GM21723 (cell line): ENCODE data around the gene OPN1MW2.
"Not testable (repeated sequence)": the region's sequence is repeated elsewhere in the genome, so short reads cannot be mapped to it uniquely, and the experiment has no call there.

Experiments used
- ATAC-seq: cut with Tn5 transposase; IDR thresholded peaks from one replicate; pipeline ENCODE4 v1.9.1; 2021; ENCODE audit warnings: mild to moderate bottlenecking, moderate library complexity; ENCODE audit not compliant: unreplicated experiment

The OPN1MW2 gene

GRCh38 chrX:154219456-154219855 is at the start of gene OPN1MW2:
Gene OPN1MW2, plus strand, starts transcription at chrX:154219756. Its CDS starts 60 bp downstream, at chrX:154219816.
- not testable (repeated sequence) for ATAC-seq

DNA sequence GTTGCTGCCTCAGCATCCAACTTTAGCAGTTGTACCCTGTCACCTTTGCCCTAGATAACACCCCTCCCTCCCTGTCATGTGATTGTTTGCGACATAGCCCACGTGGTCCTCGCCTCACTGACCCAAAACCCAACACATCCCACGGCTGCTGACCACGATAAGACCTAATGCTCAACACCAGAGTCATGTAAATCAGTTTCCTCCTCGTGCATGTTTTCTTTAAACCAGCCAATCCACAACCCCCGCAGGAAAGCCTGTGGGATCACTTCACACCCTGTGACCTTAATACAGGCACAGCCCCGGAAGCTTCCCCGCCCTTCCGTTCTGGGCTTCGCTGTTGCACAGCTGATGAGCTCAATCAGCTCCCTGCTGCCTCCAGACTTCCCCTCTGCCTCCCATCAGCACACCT is 47.0 kb upstream of the OPN1MW2 start:
- peak; percentile 75 for ATAC-seq

GRCh38 chrX:154174356-154174755 is 45.2 kb upstream of the OPN1MW2 start:
- not testable (repeated sequence) for ATAC-seq

GRCh38 chrX:154182296-154182695 is 37.3 kb upstream of the OPN1MW2 start, which contains the start of gene OPN1MW:
Gene OPN1MW, plus strand, starts transcription at chrX:154182596. Its CDS starts 82 bp downstream, at chrX:154182678.
- not testable (repeated sequence) for ATAC-seq

GRCh38 chrX:154183794-154184193 is 35.8 kb upstream of the OPN1MW2 start:
- ATAC-seq: not testable (repeated sequence)

DNA sequence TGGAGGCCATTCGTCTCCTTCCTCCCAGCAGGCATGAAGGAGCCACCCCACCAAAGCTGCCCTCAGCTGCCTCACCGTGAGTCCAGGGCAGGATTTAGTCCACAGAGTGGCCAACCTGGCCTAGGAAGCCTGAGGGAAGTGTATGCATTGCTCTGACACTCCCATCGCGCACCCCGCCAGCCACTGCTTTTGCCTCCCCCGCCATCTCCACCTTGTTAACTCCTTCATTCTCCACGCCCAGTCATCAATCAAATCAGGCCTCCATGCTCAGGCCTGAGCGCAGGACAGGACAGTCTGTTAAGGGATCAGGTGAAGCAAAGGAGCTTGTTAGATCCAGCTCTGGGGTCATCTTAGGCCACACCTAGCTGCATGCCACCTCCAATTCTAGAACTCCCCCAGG is 26.7 kb upstream of the OPN1MW2 start:
- not testable (repeated sequence) for ATAC-seq

GRCh38 chrX:154194316-154194715 is 25.2 kb upstream of the OPN1MW2 start:
- not testable (repeated sequence) for ATAC-seq

DNA sequence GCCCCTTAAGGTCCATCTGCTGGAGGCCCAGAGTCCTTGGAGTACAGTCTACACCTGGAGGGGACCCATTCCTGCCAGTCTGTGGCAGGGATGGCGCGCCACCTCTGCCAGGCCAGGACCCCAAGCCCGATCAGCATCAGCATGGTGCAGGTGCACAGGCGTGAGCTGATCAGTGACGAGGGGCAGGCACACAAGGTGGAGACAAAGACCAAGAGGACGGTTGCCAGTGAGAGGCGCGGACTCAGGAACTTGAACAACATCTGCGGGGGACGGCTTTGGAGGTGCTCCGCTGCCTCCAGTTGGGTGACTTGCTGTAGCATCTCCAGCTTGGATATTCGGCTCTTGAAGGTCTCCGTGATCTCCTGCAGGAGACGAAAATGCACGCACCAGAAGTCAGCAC is 23.1 kb upstream of the OPN1MW2 start:
- not testable (repeated sequence) for ATAC-seq

DNA sequence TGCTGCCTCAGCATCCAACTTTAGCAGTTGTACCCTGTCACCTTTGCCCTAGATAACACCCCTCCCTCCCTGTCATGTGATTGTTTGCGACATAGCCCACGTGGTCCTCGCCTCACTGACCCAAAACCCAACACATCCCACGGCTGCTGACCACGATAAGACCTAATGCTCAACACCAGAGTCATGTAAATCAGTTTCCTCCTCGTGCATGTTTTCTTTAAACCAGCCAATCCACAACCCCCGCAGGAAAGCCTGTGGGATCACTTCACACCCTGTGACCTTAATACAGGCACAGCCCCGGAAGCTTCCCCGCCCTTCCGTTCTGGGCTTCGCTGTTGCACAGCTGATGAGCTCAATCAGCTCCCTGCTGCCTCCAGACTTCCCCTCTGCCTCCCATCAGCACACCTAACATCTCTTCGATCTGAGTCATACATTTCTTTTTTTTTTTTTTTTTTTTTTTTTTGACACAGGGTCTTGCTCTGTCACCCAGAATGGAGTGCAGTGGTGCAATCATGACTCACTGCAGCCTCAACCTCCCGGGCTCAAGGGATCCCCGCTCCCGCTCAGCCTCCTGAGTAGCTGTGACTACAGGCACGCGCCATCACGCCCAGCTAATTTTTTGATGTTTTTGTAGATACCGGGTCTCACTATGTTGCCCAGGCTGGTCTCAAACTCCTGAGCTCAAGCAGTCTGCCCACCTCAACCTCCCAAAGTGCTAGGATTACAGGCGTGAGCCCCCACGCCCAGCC is 9.7 kb upstream of the OPN1MW2 start:
- ATAC-seq: peak; percentile 95

- ATAC-seq: not testable (repeated sequence)
Measured at GRCh38 chrX:154211057-154211456, 8.5 kb upstream of the OPN1MW2 start.

DNA sequence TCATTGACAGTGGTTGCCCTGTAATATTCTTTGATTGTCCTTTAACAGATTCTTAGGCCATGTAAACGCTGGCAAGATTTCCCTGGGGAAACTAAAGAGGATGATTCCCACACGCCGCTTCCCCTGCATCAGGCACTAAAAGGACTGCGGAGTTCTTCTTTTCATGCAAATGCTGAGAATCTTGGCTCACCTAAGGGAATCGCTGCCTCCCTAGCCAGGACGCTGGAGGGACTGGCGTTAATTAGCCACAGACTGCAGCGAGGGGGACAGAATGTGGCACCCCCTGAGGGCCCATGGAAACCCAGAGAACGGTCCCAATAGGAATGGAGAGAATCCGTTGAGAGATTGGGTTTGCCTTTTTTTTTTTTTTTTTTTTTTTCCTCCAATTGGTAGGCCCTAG is 8.1 kb upstream of the OPN1MW2 start:
- not testable (repeated sequence) for ATAC-seq

DNA sequence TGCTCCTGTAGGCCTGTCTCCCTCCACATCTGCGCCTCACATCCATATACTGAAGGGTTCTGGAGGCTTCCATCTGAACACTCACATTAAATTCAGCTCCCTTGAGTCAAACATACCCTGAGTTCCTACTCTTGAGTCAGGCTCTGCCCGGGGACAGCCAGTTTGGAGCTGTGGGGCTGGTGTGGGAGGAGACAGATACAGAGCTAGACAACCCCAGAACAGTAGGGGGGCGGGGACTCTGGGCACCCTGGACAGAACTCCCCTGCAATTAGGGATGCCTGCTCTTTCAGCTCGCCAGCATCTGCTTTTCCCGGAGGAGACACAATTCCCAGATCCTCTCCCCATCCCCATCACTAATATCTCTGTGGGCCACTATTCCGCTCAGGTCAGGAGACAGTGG is 5.7 kb downstream of the OPN1MW2 start:
- not testable (repeated sequence) for ATAC-seq

DNA sequence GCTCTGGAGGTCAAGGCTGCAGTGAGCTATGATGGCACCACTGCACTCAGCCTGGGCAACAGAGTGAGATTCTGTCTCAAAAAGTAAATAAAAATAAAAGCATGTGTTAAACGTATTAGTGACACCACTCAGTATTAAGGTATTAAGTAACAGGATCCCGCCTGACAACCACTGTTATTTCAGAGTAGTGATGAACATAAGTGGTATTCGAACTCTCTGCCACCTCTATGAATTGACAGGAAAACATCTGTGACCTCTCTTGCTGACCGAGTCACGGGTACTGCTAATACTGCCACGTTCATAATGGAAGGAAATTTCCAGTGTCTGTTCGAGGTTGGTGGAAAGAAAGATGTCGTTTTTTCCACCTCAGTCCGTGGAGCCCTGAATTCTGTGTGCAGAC is 7.2 kb downstream of the OPN1MW2 start:
- ATAC-seq: not testable (repeated sequence)

- not testable (repeated sequence) for ATAC-seq
Measured at GRCh38 chrX:154231443-154231842, 11.9 kb downstream of the OPN1MW2 start.

DNA sequence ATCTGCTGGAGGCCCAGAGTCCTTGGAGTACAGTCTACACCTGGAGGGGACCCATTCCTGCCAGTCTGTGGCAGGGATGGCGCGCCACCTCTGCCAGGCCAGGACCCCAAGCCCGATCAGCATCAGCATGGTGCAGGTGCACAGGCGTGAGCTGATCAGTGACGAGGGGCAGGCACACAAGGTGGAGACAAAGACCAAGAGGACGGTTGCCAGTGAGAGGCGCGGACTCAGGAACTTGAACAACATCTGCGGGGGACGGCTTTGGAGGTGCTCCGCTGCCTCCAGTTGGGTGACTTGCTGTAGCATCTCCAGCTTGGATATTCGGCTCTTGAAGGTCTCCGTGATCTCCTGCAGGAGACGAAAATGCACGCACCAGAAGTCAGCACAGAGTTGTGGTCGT is 14.1 kb downstream of the OPN1MW2 start:
- not testable (repeated sequence) for ATAC-seq

- ATAC-seq: not testable (repeated sequence)
Measured at GRCh38 chrX:154238939-154239559, 19.5 kb downstream of the OPN1MW2 start.

DNA sequence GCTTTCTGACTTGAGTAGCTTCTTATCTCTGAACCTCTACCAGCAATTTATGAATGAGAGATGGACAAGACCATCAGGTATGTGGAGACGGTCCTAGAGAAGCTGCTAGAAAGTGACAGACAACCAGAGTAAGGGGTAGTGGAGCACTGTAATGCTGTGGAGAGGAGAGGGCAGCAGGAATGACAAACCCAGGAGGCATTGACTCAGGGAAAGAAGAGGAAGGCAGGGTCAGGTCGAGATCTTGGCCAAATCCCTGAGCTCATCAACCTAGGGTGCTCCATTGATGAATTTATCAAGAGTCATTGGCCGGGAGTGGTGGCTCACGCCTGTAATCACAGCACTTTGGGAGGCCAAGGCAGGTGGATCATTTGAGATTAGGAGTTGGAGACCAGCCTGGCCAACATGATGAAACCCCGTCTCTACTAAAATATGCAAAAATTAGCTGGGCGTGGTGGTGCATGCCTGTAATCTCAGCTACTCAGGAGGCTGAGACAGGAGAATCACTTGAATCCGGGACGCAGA is 20.5 kb downstream of the OPN1MW2 start:
- ATAC-seq: not testable (repeated sequence)

DNA sequence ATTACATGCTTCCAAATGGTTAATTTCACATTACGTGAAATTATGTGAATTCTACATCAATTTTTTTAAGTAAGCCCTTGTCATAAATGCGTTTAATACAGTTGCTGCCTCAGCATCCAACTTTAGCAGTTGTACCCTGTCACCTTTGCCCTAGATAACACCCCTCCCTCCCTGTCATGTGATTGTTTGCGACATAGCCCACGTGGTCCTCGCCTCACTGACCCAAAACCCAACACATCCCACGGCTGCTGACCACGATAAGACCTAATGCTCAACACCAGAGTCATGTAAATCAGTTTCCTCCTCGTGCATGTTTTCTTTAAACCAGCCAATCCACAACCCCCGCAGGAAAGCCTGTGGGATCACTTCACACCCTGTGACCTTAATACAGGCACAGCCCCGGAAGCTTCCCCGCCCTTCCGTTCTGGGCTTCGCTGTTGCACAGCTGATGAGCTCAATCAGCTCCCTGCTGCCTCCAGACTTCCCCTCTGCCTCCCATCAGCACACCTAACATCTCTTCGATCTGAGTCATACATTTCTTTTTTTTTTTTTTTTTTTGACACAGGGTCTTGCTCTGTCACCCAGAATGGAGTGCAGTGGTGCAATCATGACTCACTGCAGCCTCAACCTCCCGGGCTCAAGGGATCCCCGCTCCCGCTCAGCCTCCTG is 28.0 kb downstream of the OPN1MW2 start:
- peak; percentile 85 for ATAC-seq

GRCh38 chrX:154248076-154248475 is 28.5 kb downstream of the OPN1MW2 start:
- not testable (repeated sequence) for ATAC-seq

GRCh38 chrX:154257282-154257681 is 37.7 kb downstream of the OPN1MW2 start, which contains the start of gene OPN1MW3:
Gene OPN1MW3, plus strand, starts transcription at chrX:154257582. Its CDS starts 38 bp downstream, at chrX:154257620.
- not testable (repeated sequence) for ATAC-seq

DNA sequence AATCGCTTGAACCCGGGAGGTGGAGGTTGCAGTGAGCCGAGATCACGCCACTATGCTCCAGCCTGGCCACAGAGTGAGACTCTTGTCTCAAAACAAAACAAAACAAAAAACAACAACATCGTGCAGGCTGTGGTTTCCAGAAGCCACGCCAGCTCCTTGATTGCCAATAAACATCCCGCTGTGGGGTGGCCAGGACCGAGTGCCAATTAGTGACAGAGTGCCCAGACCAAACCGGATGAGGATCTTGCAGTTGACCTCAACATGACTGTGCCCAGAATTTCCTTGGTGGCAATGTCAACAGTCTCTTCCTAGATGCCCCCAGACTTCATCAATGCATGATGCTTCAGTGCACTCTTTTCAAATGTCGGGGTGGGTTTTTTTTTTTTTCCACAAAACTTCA is 39.2 kb downstream of the OPN1MW2 start:
- ATAC-seq: not testable (repeated sequence)
